ENCODE data around the gene KIZ.

Gene KIZ

GRCh38 chr20:21125849-21126580 is at the start of gene KIZ:
KIZ (plus strand) TSS chr20:21126082; CDS start chr20:21126116, 34 bp downstream.
- Histone ChIP-seq H3K27ac (0 out of 2 replicates have a peak within 1 kb of the TSS, but pooled peaks have one; percentile 5), H3K9ac (ENCODE audit: insufficient read length) (peak within 1 kb of the TSS; percentile 90), H3K36me3 (ENCODE audit: insufficient read depth, low read length) (no peaks in the 10 kb centered on the region), H3K9me3 (ENCODE audit: low read depth, low read length) (no peaks in the 10 kb centered on the region), H3K4me3 (peak within 1 kb of the TSS; percentile 96)
- peak; percentile 30 for DNase-seq (ENCODE audit: low read depth, low spot score)
- TF ChIP-seq POLR2AphosphoS5 (IDR thresholded peaks at IDR 0.05; ENCODE audit: borderline replicate concordance, low read depth, low read length), result peak; percentile 90
- TF ChIP-seq EZH2 (IDR thresholded peaks at IDR 0.05), result no peak
- TF ChIP-seq FOXP2 (optimal IDR thresholded peaks at IDR 0.05; ENCODE audit: control extremely low read depth, extremely low read length, insufficient read depth), result peak; percentile 95

- TF ChIP-seq EZH2 (IDR thresholded peaks at IDR 0.05) (no peak), POLR2AphosphoS5 (IDR thresholded peaks at IDR 0.05; ENCODE audit: borderline replicate concordance, low read depth, low read length) (no peak), FOXP2 (optimal IDR thresholded peaks at IDR 0.05; ENCODE audit: control extremely low read depth, extremely low read length, insufficient read depth) (no peak)
- no peak for DNase-seq (ENCODE audit: low read depth, low spot score)
- Histone ChIP-seq H3K27ac (no peak overlapping the region), H3K9me3 (ENCODE audit: low read depth, low read length) (no peaks in the 10 kb centered on the region), H3K36me3 (ENCODE audit: insufficient read depth, low read length) (no peaks in the 10 kb centered on the region), H3K9ac (ENCODE audit: insufficient read length) (no peak overlapping the region), H3K4me3 (no peak overlapping the region)
Measured at GRCh38 chr20:21077809-21078345, 48.0 kb upstream of the KIZ start.

GRCh38 chr20:21082584-21082983 is 43.3 kb upstream of the KIZ start:
- H3K9ac ChIP-seq (ENCODE audit: insufficient read length), result no peak overlapping the region
- no peak overlapping the region for H3K4me3 ChIP-seq
- no peak for DNase-seq (ENCODE audit: low read depth, low spot score)
- TF ChIP-seq FOXP2 (optimal IDR thresholded peaks at IDR 0.05; ENCODE audit: control extremely low read depth, extremely low read length, insufficient read depth) (no peak), POLR2AphosphoS5 (IDR thresholded peaks at IDR 0.05; ENCODE audit: borderline replicate concordance, low read depth, low read length) (no peak), EZH2 (IDR thresholded peaks at IDR 0.05) (no peak)
- H3K27ac ChIP-seq, result no peak overlapping the region
- no peaks in the 10 kb centered on the region for H3K9me3 ChIP-seq (ENCODE audit: low read depth, low read length)
- H3K36me3 ChIP-seq (ENCODE audit: insufficient read depth, low read length), result no peaks in the 10 kb centered on the region

GRCh38 chr20:21083825-21084325 is 42.0 kb upstream of the KIZ start:
- no peak for DNase-seq (ENCODE audit: low read depth, low spot score)
- no peaks in the 10 kb centered on the region for H3K9me3 ChIP-seq (ENCODE audit: low read depth, low read length)
- H3K4me3 ChIP-seq, result no peak overlapping the region
- H3K9ac ChIP-seq (ENCODE audit: insufficient read length), result no peak overlapping the region
- no peak overlapping the region for H3K27ac ChIP-seq
- H3K36me3 ChIP-seq (ENCODE audit: insufficient read depth, low read length), result no peaks in the 10 kb centered on the region
- no peak for TF ChIP-seq POLR2AphosphoS5 (IDR thresholded peaks at IDR 0.05; ENCODE audit: borderline replicate concordance, low read depth, low read length)
- TF ChIP-seq EZH2 (IDR thresholded peaks at IDR 0.05), result no peak

- TF ChIP-seq FOXP2 (optimal IDR thresholded peaks at IDR 0.05; ENCODE audit: control extremely low read depth, extremely low read length, insufficient read depth) (no peak), EZH2 (IDR thresholded peaks at IDR 0.05) (no peak), POLR2AphosphoS5 (IDR thresholded peaks at IDR 0.05; ENCODE audit: borderline replicate concordance, low read depth, low read length) (no peak)
- no peak for DNase-seq (ENCODE audit: low read depth, low spot score)
- no peak overlapping the region for H3K9ac ChIP-seq (ENCODE audit: insufficient read length)
- no peak overlapping the region for H3K4me3 ChIP-seq
- H3K27ac ChIP-seq, result no peak overlapping the region
- no peaks in the 10 kb centered on the region for H3K9me3 ChIP-seq (ENCODE audit: low read depth, low read length)
- H3K36me3 ChIP-seq (ENCODE audit: insufficient read depth, low read length), result no peaks in the 10 kb centered on the region
Measured at GRCh38 chr20:21087862-21088540, 37.9 kb upstream of the KIZ start.

- Histone ChIP-seq H3K27ac (no peak overlapping the region), H3K9me3 (ENCODE audit: low read depth, low read length) (no peaks in the 10 kb centered on the region), H3K36me3 (ENCODE audit: insufficient read depth, low read length) (no peaks in the 10 kb centered on the region), H3K4me3 (no peak overlapping the region), H3K9ac (ENCODE audit: insufficient read length) (no peak overlapping the region)
- DNase-seq (ENCODE audit: low read depth, low spot score), result no peak
- no peak for TF ChIP-seq POLR2AphosphoS5 (IDR thresholded peaks at IDR 0.05; ENCODE audit: borderline replicate concordance, low read depth, low read length)
- no peak for TF ChIP-seq EZH2 (IDR thresholded peaks at IDR 0.05)
- TF ChIP-seq FOXP2 (optimal IDR thresholded peaks at IDR 0.05; ENCODE audit: control extremely low read depth, extremely low read length, insufficient read depth), result no peak
Measured at GRCh38 chr20:21089391-21089790, 36.5 kb upstream of the KIZ start.

GRCh38 chr20:21090111-21090618 is 35.7 kb upstream of the KIZ start:
- Histone ChIP-seq H3K9me3 (ENCODE audit: low read depth, low read length) (no peaks in the 10 kb centered on the region), H3K36me3 (ENCODE audit: insufficient read depth, low read length) (no peaks in the 10 kb centered on the region), H3K9ac (ENCODE audit: insufficient read length) (no peak overlapping the region), H3K27ac (no peak overlapping the region), H3K4me3 (peak overlapping the region; percentile 41; the same call in 1 of the 2 replicates)
- DNase-seq (ENCODE audit: low read depth, low spot score), result no peak
- TF ChIP-seq FOXP2 (optimal IDR thresholded peaks at IDR 0.05; ENCODE audit: control extremely low read depth, extremely low read length, insufficient read depth) (no peak), EZH2 (IDR thresholded peaks at IDR 0.05) (no peak), POLR2AphosphoS5 (IDR thresholded peaks at IDR 0.05; ENCODE audit: borderline replicate concordance, low read depth, low read length) (no peak)

GRCh38 chr20:21090721-21091120 is 35.2 kb upstream of the KIZ start:
- Histone ChIP-seq H3K27ac (no peak overlapping the region), H3K9ac (ENCODE audit: insufficient read length) (no peak overlapping the region), H3K4me3 (no peak overlapping the region), H3K9me3 (ENCODE audit: low read depth, low read length) (no peaks in the 10 kb centered on the region), H3K36me3 (ENCODE audit: insufficient read depth, low read length) (no peaks in the 10 kb centered on the region)
- no peak for DNase-seq (ENCODE audit: low read depth, low spot score)
- TF ChIP-seq POLR2AphosphoS5 (IDR thresholded peaks at IDR 0.05; ENCODE audit: borderline replicate concordance, low read depth, low read length), result no peak
- TF ChIP-seq EZH2 (IDR thresholded peaks at IDR 0.05), result no peak
- TF ChIP-seq FOXP2 (optimal IDR thresholded peaks at IDR 0.05; ENCODE audit: control extremely low read depth, extremely low read length, insufficient read depth), result no peak

Data from SK-N-MC (cell line).